Muscle layer of duodenum (tissue), 2 donors: ENCODE measurements around the gene PCSK2.

ENCODE experiments used
- H3K27ac ChIP-seq: one replicate; pipeline ENCODE4 v1.7.0; 2013; ENCODE audit warnings: mild to moderate bottlenecking, low read length
- H3K27me3 ChIP-seq: one replicate; pipeline ENCODE4 v1.7.0; 2013; ENCODE audit warnings: low read depth, mild to moderate bottlenecking, control low read depth, low read length
- H3K36me3 ChIP-seq, 2 donors: one replicate each; pipeline ENCODE4 v1.7.0; 2013; ENCODE audit warnings: low read length in 2 of 2, control low read depth in 1 of 2, mild to moderate bottlenecking in 1 of 2; ENCODE audit not compliant: insufficient read depth in 2 of 2, control insufficient read depth in 1 of 2
- H3K4me1 ChIP-seq, 2 donors: one replicate each; pipeline ENCODE4 v1.7.0; 2013; ENCODE audit warnings: low read length in 2 of 2, mild to moderate bottlenecking in 2 of 2, control low read depth in 1 of 2, moderate library complexity in 1 of 2; ENCODE audit not compliant: insufficient read depth in 2 of 2, control insufficient read depth in 1 of 2
- H3K4me3 ChIP-seq, 2 donors: one replicate each; pipeline ENCODE4 v1.7.0; 2013; ENCODE audit warnings: low read length in 2 of 2, low read depth in 1 of 2, mild to moderate bottlenecking in 1 of 2
- H3K9me3 ChIP-seq, 2 donors: one replicate each; pipeline ENCODE4 v1.7.0; 2013; ENCODE audit warnings: low read length in 2 of 2, control low read depth in 1 of 2, mild to moderate bottlenecking in 1 of 2; ENCODE audit not compliant: control insufficient read depth in 1 of 2
- donor health status: healthy.

The PCSK2 gene

DNA sequence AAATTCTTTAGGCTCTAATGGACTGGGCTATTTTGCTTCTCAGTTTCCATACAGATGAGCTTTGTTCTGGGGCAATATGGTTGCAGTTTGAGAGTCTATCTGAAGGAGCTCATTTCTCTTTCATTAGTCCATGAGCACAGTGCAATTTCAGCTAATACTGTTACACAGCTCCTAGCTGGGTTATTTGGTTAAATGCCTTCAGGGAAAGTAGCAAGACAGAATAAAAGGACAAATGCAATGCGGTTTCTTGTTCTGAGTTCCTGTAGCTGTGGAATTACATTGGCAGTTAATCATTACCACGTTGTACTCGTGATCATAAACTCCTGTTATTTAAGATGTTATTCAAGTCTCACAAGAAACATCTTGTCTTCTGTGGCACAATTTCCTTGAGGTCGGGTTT lies 176.6 kb downstream of the PCSK2 start:
- Histone ChIP-seq H3K9me3 (no peaks in the 10 kb centered on the region), H3K36me3 (no peaks in the 10 kb centered on the region), H3K4me1 (no peaks in the 10 kb centered on the region), H3K27me3 (no peaks in the 10 kb centered on the region), H3K4me3 (no peak overlapping the region), H3K27ac (no peak overlapping the region)

GRCh38 chr20:17406051-17406590 lies 179.3 kb downstream of the PCSK2 start:
- Histone ChIP-seq H3K36me3 (no peaks in the 10 kb centered on the region), H3K9me3 (no peaks in the 10 kb centered on the region), H3K27ac (no peak overlapping the region), H3K27me3 (no peaks in the 10 kb centered on the region), H3K4me3 (no peak overlapping the region), H3K4me1 (no peaks in the 10 kb centered on the region)

- H3K9me3 ChIP-seq: no peaks in the 10 kb centered on the region
- no peaks in the 10 kb centered on the region for H3K36me3 ChIP-seq
- H3K4me3 ChIP-seq: no peak overlapping the region
- no peaks in the 10 kb centered on the region for H3K27me3 ChIP-seq
- no peak overlapping the region for H3K27ac ChIP-seq
- no peaks in the 10 kb centered on the region for H3K4me1 ChIP-seq
Measured at GRCh38 chr20:17407550-17407949, 180.7 kb downstream of the PCSK2 start.

DNA sequence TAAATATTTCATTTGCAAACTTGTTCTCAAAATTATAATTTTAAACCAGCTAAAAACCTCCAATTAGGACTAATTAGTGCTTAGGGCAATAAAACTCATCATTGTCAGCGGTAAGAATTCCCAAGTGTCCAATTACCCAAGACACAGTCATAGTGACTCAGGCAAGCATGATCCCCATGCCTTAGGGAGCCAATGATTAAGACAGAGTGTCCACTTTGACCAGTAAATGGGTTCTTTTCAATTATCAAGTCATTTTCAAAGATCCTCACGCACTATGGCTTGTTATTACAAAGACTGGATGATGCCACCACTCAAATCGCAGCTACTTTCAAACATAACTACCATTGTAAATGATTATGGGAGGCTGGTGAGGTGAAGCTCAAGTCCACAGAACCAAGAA lies 190.4 kb downstream of the PCSK2 start:
- Histone ChIP-seq H3K27me3 (no peaks in the 10 kb centered on the region), H3K9me3 (no peaks in the 10 kb centered on the region), H3K36me3 (no peaks in the 10 kb centered on the region), H3K4me3 (no peak overlapping the region), H3K27ac (no peak overlapping the region), H3K4me1 (no peaks in the 10 kb centered on the region)

DNA sequence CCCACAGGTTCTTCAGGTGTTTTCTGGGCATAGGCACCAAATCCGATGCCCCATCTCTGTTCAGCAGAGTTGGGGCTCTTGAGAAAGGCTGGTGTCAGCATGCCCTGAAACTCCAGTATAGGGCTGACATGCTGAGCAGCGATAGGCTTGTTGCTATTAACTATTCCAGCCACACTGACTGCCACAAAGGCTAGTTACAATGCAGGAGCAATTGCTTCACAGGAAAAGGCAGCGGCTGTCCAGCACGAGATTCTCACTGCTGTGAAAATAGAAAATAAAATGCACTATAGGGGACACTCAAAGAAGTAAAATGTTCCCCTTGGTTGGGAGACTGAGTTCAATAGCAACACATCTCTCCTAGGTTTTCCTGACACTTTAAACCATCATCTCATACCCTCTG lies 191.9 kb downstream of the PCSK2 start:
- Histone ChIP-seq H3K4me3 (no peak overlapping the region), H3K9me3 (no peaks in the 10 kb centered on the region), H3K4me1 (no peaks in the 10 kb centered on the region), H3K36me3 (no peaks in the 10 kb centered on the region), H3K27ac (no peak overlapping the region), H3K27me3 (no peaks in the 10 kb centered on the region)

DNA sequence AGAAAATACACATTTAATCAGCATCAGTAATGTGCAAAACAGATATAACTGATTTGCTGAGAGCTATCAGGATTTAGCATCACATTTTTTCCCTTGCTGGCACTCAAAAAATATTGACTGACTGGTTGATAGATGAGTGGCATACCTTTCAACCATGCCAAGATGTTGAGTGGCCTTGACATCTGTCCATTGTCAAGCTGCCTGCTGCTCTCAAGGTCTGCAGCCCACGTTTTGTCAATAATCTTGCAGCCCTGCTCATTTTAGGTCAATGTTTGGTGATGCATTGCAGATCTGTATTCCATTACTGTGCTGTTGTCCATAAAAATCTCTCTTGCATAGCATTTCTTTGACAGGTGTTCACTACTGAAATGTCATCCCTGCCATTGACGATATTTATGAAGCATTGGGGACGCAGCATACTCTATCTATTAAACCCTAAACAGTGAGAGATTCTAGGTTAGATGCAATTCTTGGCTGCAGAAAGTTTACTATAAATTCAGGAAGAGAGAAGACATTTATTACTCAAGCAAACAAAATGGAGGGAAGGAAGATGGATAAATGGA lies 192.7 kb downstream of the PCSK2 start:
- no peaks in the 10 kb centered on the region for H3K9me3 ChIP-seq
- H3K36me3 ChIP-seq: no peaks in the 10 kb centered on the region
- no peaks in the 10 kb centered on the region for H3K4me1 ChIP-seq
- no peak overlapping the region for H3K4me3 ChIP-seq
- H3K27ac ChIP-seq: no peak overlapping the region
- H3K27me3 ChIP-seq: no peaks in the 10 kb centered on the region

DNA sequence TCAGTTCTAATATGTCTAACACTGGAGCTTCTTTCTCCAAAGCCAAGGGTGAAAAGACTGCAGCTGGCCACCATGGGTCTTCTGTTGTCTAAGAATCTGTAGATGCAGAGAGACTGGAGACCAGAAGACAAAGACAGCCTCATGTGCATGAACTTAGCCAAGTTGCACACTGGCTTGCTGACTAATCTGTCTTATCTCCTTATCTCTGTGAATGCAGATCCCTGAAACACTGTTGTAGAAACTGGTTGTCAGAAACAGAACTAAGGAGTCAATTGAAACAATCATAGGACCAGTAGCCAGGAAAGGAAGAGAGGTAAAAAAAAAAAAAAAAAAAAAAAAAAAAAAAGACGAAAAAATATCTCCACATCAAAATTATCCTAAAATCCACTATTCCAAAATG lies 194.7 kb downstream of the PCSK2 start:
- no peaks in the 10 kb centered on the region for H3K36me3 ChIP-seq
- no peak overlapping the region for H3K4me3 ChIP-seq
- no peaks in the 10 kb centered on the region for H3K9me3 ChIP-seq
- no peaks in the 10 kb centered on the region for H3K4me1 ChIP-seq
- H3K27ac ChIP-seq: no peak overlapping the region
- no peaks in the 10 kb centered on the region for H3K27me3 ChIP-seq

- no peaks in the 10 kb centered on the region for H3K9me3 ChIP-seq
- no peak overlapping the region for H3K27ac ChIP-seq
- H3K4me3 ChIP-seq: no peak overlapping the region
- H3K36me3 ChIP-seq: no peaks in the 10 kb centered on the region
- no peaks in the 10 kb centered on the region for H3K4me1 ChIP-seq
- no peaks in the 10 kb centered on the region for H3K27me3 ChIP-seq
Measured at GRCh38 chr20:17423782-17424181, 196.9 kb downstream of the PCSK2 start.

- H3K36me3 ChIP-seq: no peaks in the 10 kb centered on the region
- H3K4me1 ChIP-seq: no peaks in the 10 kb centered on the region
- H3K27me3 ChIP-seq: no peaks in the 10 kb centered on the region
- no peak overlapping the region for H3K4me3 ChIP-seq
- H3K27ac ChIP-seq: no peak overlapping the region
- H3K9me3 ChIP-seq: no peaks in the 10 kb centered on the region
Measured at GRCh38 chr20:17427638-17428037, 200.8 kb downstream of the PCSK2 start.

- H3K27ac ChIP-seq: no peak overlapping the region
- H3K4me3 ChIP-seq: no peak overlapping the region
- H3K9me3 ChIP-seq: no peaks in the 10 kb centered on the region
- H3K36me3 ChIP-seq: no peaks in the 10 kb centered on the region
- no peaks in the 10 kb centered on the region for H3K4me1 ChIP-seq
- no peaks in the 10 kb centered on the region for H3K27me3 ChIP-seq
Measured at GRCh38 chr20:17430125-17430950, 203.5 kb downstream of the PCSK2 start.

DNA sequence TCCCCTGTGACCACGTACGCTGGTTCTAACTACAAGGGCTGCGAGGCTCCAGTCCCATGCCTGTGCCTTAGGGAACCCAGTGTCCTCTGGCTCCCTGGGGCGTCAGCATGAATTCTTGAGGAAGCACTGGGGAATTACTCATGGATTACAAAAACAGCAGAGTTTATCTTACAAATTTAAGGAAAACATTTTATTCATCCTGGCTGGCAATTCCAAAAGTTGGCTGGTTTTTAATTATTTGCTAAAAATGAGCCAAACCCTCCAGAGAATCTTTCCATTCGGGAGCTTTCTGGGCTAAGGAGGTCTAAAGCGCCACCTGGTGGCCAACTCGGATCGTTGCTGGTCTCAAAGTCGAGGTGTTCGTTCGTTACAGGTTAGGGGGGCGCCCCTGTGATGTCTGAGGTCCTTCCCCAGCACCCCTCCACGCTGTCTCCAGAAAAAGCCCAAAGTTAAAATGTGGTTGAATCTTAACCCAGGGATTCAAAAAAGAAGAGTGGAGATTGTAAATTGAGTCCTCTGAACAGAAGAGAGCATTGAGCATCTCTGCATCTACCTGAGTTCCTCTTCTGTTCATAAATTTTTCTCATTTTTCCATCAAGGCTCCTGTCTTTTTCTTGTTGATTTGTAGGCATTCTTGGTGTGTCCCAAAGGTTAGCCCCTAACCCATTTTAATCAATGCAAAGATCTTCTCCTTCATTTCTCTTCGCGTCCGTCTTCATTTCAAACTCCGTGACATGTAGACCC lies 205.0 kb downstream of the PCSK2 start:
- H3K4me1 ChIP-seq: no peaks in the 10 kb centered on the region
- H3K36me3 ChIP-seq: no peaks in the 10 kb centered on the region
- no peaks in the 10 kb centered on the region for H3K27me3 ChIP-seq
- H3K9me3 ChIP-seq: no peaks in the 10 kb centered on the region
- H3K27ac ChIP-seq: no peak overlapping the region
- H3K4me3 ChIP-seq: no peak overlapping the region
